Mesenchymal stem cell (in vitro differentiated cells and primary cell): ENCODE data around the gene CNIH3.

ENCODE experiments used
- DNase-seq: peaks from one replicate; pipeline ENCODE4 v3.0.0-alpha.2; 2013
- H2AFZ ChIP-seq: one replicate; pipeline ENCODE4 v1.6.1; 2013; ENCODE audit warnings: low read depth, mild to moderate bottlenecking, control low read depth, inconsistent platforms, low read length, moderate library complexity
- H2AK5ac ChIP-seq: 2 replicates; pipeline ENCODE4 v1.6.1; 2013; ENCODE audit warnings: low read length, moderate library complexity, mild to moderate bottlenecking, inconsistent platforms; ENCODE audit not compliant: severe bottlenecking
- H2BK120ac ChIP-seq: one replicate; pipeline ENCODE4 v1.6.1; 2013; ENCODE audit warnings: low read depth, mild to moderate bottlenecking, inconsistent platforms, low read length, moderate library complexity
- H2BK12ac ChIP-seq, 2 experiments: one replicate each; pipeline ENCODE4 v1.6.1; 2013; ENCODE audit warnings: inconsistent platforms in 2 of 2, low read length in 2 of 2, mild to moderate bottlenecking in 2 of 2, moderate library complexity in 2 of 2, control low read depth in 1 of 2
- H2BK15ac ChIP-seq: one replicate; pipeline ENCODE4 v1.6.1; 2013; ENCODE audit warnings: mild to moderate bottlenecking, low read depth, inconsistent platforms; ENCODE audit not compliant: poor library complexity, severe bottlenecking
- H2BK5ac ChIP-seq: 2 replicates; pipeline ENCODE4 v1.6.1; 2013; ENCODE audit warnings: low read depth, mild to moderate bottlenecking, low read length, control low read depth, inconsistent platforms; ENCODE audit not compliant: poor library complexity, severe bottlenecking
- H3K14ac ChIP-seq, 2 experiments: one replicate each; pipeline ENCODE4 v1.6.1; 2013; ENCODE audit warnings: inconsistent platforms in 2 of 2, low read length in 2 of 2, control low read depth in 1 of 2, mild to moderate bottlenecking in 1 of 2, moderate library complexity in 1 of 2
- H3K18ac ChIP-seq, 2 experiments: one replicate each; pipeline ENCODE4 v1.6.1; 2013; ENCODE audit warnings: inconsistent platforms in 2 of 2, low read length in 2 of 2, control low read depth in 1 of 2, low read depth in 1 of 2, mild to moderate bottlenecking in 1 of 2
- H3K23ac ChIP-seq, 2 experiments: one replicate each; pipeline ENCODE4 v1.6.1; 2013; ENCODE audit warnings: inconsistent platforms in 2 of 2, low read length in 2 of 2, mild to moderate bottlenecking in 2 of 2, moderate library complexity in 2 of 2, control low read depth in 1 of 2
- H3K27ac ChIP-seq: 2 replicates; pipeline ENCODE4 v1.5.1; 2013; ENCODE audit warnings: mild to moderate bottlenecking, moderate library complexity, low read length, control low read depth, inconsistent platforms; ENCODE audit not compliant: poor library complexity, severe bottlenecking
- H3K27me3 ChIP-seq, 2 experiments: 2 replicates each; pipeline versions ENCODE4 v1.6.1 to v1.7.0; 2013; ENCODE audit warnings: low read length in 2 of 2, mild to moderate bottlenecking in 2 of 2, moderate library complexity in 2 of 2, control low read depth in 1 of 2, inconsistent platforms in 1 of 2; ENCODE audit not compliant: control insufficient read depth in 1 of 2, insufficient read depth in 1 of 2
- H3K36me3 ChIP-seq, 2 experiments: 2 replicates each; pipeline versions ENCODE4 v1.6.1 to v1.7.0; 2013; ENCODE audit warnings: low read length in 2 of 2, control low read depth in 1 of 2, inconsistent platforms in 1 of 2, low read depth in 1 of 2, mild to moderate bottlenecking in 1 of 2; ENCODE audit not compliant: insufficient read depth in 2 of 2, control insufficient read depth in 1 of 2
- H3K4ac ChIP-seq, 2 experiments: one replicate each; pipeline ENCODE4 v1.6.1; 2013; ENCODE audit warnings: inconsistent platforms in 2 of 2, low read length in 2 of 2, mild to moderate bottlenecking in 2 of 2, moderate library complexity in 2 of 2, control low read depth in 1 of 2, low read depth in 1 of 2
- H3K4me1 ChIP-seq: 2 replicates; pipeline ENCODE4 v1.6.1; 2013; ENCODE audit warnings: low read depth, low read length, control low read depth; ENCODE audit not compliant: control insufficient read depth, insufficient read depth
- H3K4me2 ChIP-seq: 2 replicates; pipeline ENCODE4 v1.6.1; 2013; ENCODE audit warnings: low read length, mild to moderate bottlenecking, inconsistent platforms; ENCODE audit not compliant: poor library complexity, severe bottlenecking
- H3K4me3 ChIP-seq, 2 experiments: 2 replicates each; pipeline versions ENCODE4 v1.5.1 to v1.7.0; 2013; ENCODE audit warnings: low read length in 2 of 2, mild to moderate bottlenecking in 2 of 2, control low read depth in 1 of 2, low read depth in 1 of 2; ENCODE audit not compliant: insufficient read depth in 1 of 2
- H3K79me1 ChIP-seq: replicated peaks from 2 replicates; pipeline ENCODE4 v1.6.1; 2013; ENCODE audit warnings: mild to moderate bottlenecking, control low read depth, low read length, inconsistent platforms; ENCODE audit not compliant: poor library complexity, severe bottlenecking
- H3K9ac ChIP-seq: 2 replicates; pipeline ENCODE4 v1.7.0; 2013; ENCODE audit warnings: mild to moderate bottlenecking, low read length, moderate library complexity
- H3K9me3 ChIP-seq: 2 replicates; pipeline ENCODE4 v1.7.0; 2013; ENCODE audit warnings: mild to moderate bottlenecking, low read length; ENCODE audit not compliant: control insufficient read depth
- H4K8ac ChIP-seq: one replicate; pipeline ENCODE4 v1.6.1; 2013; ENCODE audit warnings: inconsistent platforms, mild to moderate bottlenecking, low read length, moderate library complexity
- H4K91ac ChIP-seq: one replicate; pipeline ENCODE4 v1.6.1; 2013; ENCODE audit warnings: mild to moderate bottlenecking, low read length, inconsistent platforms
- WGBS: methylation state at CpG from one replicate; pipeline ENCODE4 v1.1.7; 2013; ENCODE audit warnings: mixed read lengths; 5-methylcytosine and 5-hydroxymethylcytosine counted together

The CNIH3 gene

DNA sequence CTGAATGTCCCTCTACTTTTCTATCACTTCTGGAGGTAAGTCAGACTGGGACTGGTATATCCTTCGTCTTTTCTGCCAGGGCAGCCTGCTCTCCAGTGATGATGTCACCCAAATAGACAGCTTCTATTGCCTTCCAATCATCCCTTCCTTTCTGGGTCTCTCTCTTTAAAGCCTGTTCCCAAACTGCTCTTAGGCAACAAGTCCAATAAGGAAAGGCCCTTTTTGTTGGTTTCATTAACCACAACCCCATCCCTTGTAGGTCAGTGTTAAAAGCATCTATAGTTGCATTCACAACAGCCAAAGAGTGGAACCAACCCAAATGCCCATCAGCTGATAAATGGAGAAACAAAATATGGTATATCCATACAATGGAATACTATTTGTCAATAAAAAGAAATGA, 114.4 kb downstream of the CNIH3 start:
- no peak overlapping the region for H3K23ac ChIP-seq

DNA sequence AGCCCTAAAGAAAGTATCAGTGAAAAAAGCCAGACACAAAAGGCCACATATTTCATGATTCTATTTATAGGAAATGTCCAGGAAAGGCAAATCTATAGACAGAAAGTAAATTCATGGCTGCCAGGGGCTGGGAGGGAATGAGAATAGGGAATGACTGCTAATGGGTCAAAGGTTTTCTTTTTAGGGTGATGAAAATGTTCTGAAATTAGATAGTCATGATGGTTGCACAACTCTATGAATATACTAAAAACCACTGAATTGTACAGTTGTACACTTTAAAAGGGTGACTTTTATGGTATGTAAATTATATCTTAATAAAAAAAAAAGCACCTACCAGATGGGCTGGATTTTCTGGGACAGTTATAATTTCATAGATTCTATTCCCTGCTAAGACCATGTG, 114.8 kb downstream of the CNIH3 start:
- no peak overlapping the region for H4K91ac ChIP-seq
- no peak overlapping the region for H3K14ac ChIP-seq
- H3K4me2 ChIP-seq, result no peak overlapping the region
- no peak overlapping the region for H2BK12ac ChIP-seq
- H2AFZ ChIP-seq, result no peak overlapping the region
- H3K27ac ChIP-seq, result no peak overlapping the region
- H2BK120ac ChIP-seq, result no peak overlapping the region
- no peak overlapping the region for H2AK5ac ChIP-seq
- peaks cover 17 to 68% of the 10 kb centered on the region in 2 experiments for H3K36me3 ChIP-seq
- H3K9ac ChIP-seq, result peak overlapping the region; percentile 36
- H2BK5ac ChIP-seq, result no peak overlapping the region
- no peak overlapping the region for H3K4ac ChIP-seq
- peaks cover 12% of the 10 kb centered on the region for H3K79me1 ChIP-seq
- no peak overlapping the region for H2BK15ac ChIP-seq
- no peak overlapping the region for H3K23ac ChIP-seq
- DNase-seq, result peak; percentile 41
- H3K9me3 ChIP-seq, result no peaks in the 10 kb centered on the region
- peaks cover 13% of the 10 kb centered on the region for H3K4me1 ChIP-seq
- H3K27me3 ChIP-seq, result no peaks in the 10 kb centered on the region
- H3K18ac ChIP-seq, result no peak overlapping the region
- H3K4me3 ChIP-seq, result no peak overlapping the region
- no peak overlapping the region for H4K8ac ChIP-seq

More for the DNA sequence above, 114.4 kb downstream of the CNIH3 start:
- H3K36me3 ChIP-seq, result peaks cover 17 to 69% of the 10 kb centered on the region in 2 experiments
- no peaks in the 10 kb centered on the region for H3K27me3 ChIP-seq
- H3K4me3 ChIP-seq, result no peak overlapping the region
- no peak overlapping the region for H2AFZ ChIP-seq
- no peak overlapping the region for H2BK15ac ChIP-seq
- H3K27ac ChIP-seq, result no peak overlapping the region
- H3K4ac ChIP-seq, result no peak overlapping the region
- peak overlapping the region; percentile 36 for H3K9ac ChIP-seq
- WGBS, result 97% methylated on average over 1 of the region's 1 CpG
- no peak overlapping the region for H3K14ac ChIP-seq
- no peaks in the 10 kb centered on the region for H3K9me3 ChIP-seq
- no peak overlapping the region for H2AK5ac ChIP-seq
- H2BK12ac ChIP-seq, result no peak overlapping the region
- H3K4me2 ChIP-seq, result no peak overlapping the region
- peak; percentile 18 for DNase-seq
- H4K8ac ChIP-seq, result no peak overlapping the region
- H3K4me1 ChIP-seq, result peaks cover 13% of the 10 kb centered on the region
- H2BK5ac ChIP-seq, result no peak overlapping the region
- H4K91ac ChIP-seq, result no peak overlapping the region
- peak overlapping the region in 1 of 2 experiments; percentile 5 for H3K18ac ChIP-seq
- H3K79me1 ChIP-seq, result peaks cover 12% of the 10 kb centered on the region
- no peak overlapping the region for H2BK120ac ChIP-seq

DNA sequence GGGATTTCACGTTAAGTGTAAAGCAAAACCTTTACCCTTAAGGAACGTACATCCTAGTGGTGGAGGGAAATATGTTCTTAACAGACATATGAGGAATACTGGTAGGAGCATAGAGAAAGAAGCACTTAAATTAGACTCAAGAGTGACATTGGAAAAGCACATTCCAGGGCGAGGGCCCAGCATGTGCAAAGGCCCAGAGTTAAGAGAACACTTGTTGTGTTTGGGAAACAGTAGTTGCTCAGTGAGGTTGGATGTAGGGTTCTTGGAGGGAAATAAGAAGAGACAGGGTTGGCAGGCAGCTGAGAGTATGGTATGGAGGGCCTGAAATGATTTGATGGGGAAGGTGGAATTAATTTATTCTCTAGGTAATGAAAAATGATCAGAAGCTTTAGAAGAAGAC, 115.5 kb downstream of the CNIH3 start:
- Histone ChIP-seq H2AFZ (no peak overlapping the region), H2BK15ac (no peak overlapping the region), H3K4ac (no peak overlapping the region), H2BK5ac (no peak overlapping the region), H3K4me3 (no peak overlapping the region), H3K9ac (peak overlapping the region; percentile 13), H3K79me1 (peaks cover 13% of the 10 kb centered on the region), H3K23ac (no peak overlapping the region), H3K4me1 (peaks cover 13% of the 10 kb centered on the region), H2AK5ac (no peak overlapping the region), H2BK120ac (no peak overlapping the region), H3K27me3 (no peaks in the 10 kb centered on the region), H4K91ac (no peak overlapping the region), H3K27ac (no peak overlapping the region), H3K18ac (no peak overlapping the region), H4K8ac (no peak overlapping the region), H3K4me2 (no peak overlapping the region), H3K36me3 (peaks cover 20 to 70% of the 10 kb centered on the region in 2 experiments), H2BK12ac (no peak overlapping the region), H3K9me3 (no peaks in the 10 kb centered on the region), H3K14ac (no peak overlapping the region)
- no peak for DNase-seq
- 95% methylated on average over 3 of the region's 3 CpGs for WGBS

DNA sequence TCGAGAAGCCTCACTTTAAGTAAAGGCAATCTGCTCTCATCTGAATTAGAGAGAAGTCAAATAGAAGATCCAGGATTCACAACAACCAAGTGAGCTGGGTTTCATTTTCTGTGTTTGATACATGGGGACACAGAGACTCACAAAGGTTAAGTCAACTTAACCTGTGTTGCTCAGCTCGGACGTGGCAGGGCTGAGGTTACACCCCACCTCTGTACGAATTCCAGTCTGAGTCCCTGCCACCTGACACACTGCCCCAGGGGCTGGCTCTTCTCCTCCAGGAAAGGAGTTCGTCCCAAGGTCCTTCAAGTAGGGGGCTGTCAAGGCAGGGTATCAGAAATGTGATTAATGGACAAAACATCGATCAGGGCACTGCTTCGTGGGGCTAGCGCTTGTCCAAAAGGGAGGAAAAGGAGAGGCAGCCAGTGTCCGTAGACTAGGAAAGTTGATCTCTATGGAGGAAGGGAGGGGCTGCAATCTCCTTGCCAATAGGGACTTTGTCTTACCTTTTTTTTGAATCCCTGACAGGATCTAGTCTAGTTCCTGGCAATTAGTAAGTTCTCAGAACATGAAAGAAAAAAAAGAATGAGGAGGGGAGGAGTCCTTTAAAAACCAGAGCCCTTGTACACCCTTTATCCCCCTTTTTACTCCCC, 116.4 kb downstream of the CNIH3 start:
- H3K18ac ChIP-seq, result peak overlapping the region in 1 of 2 experiments; percentile 55
- no peak overlapping the region for H3K4me2 ChIP-seq
- no peaks in the 10 kb centered on the region for H3K27me3 ChIP-seq
- H3K79me1 ChIP-seq, result peaks cover 11% of the 10 kb centered on the region
- no peak overlapping the region for H3K27ac ChIP-seq
- H2BK12ac ChIP-seq, result no peak overlapping the region
- H3K36me3 ChIP-seq, result peaks cover 23 to 72% of the 10 kb centered on the region in 2 experiments
- no peak overlapping the region for H2BK15ac ChIP-seq
- no peak overlapping the region for H3K4me3 ChIP-seq
- H4K8ac ChIP-seq, result no peak overlapping the region
- no peak for DNase-seq
- H3K9me3 ChIP-seq, result no peaks in the 10 kb centered on the region
- no peak overlapping the region for H3K23ac ChIP-seq
- H3K4me1 ChIP-seq, result peaks cover 8% of the 10 kb centered on the region
- no peak overlapping the region for H2AFZ ChIP-seq
- H3K9ac ChIP-seq, result peak overlapping the region; percentile 57
- no peak overlapping the region for H4K91ac ChIP-seq
- H2BK120ac ChIP-seq, result no peak overlapping the region
- no peak overlapping the region for H3K4ac ChIP-seq
- no peak overlapping the region for H3K14ac ChIP-seq
- WGBS, result 89% methylated on average over 9 of the region's 9 CpGs
- H2AK5ac ChIP-seq, result no peak overlapping the region
- H2BK5ac ChIP-seq, result no peak overlapping the region
